Esophagus muscularis mucosa (tissue), 4 donors: ENCODE measurements around the gene CMAS.
"Not testable (repeated sequence)": the region's sequence is repeated elsewhere in the genome, so short reads cannot be mapped to it uniquely, and the experiment has no call there.

Experiments used
- EP300 ChIP-seq: sonication (generic); formaldehyde crosslinking; IDR thresholded peaks from one replicate; pipeline ENCODE4 v1.6.1; 2017; ENCODE audit warnings: antibody characterized with exemption
- POLR2A ChIP-seq: fragments of 450-650 bp; IDR thresholded peaks from one replicate; pipeline ENCODE4 v1.6.1; 2017; ENCODE audit warnings: antibody characterized with exemption, moderate library complexity, mild to moderate bottlenecking, low read depth
- POLR2AphosphoS5 ChIP-seq, 2 donors: sonication (generic); formaldehyde crosslinking; IDR thresholded peaks; one replicate each; pipeline ENCODE4 v1.6.1; 2017; ENCODE audit warnings: antibody characterized with exemption in 2 of 2
- TF ChIP-seq, protein P1 (sequence below), 3 experiments: fragments of 200-600 bp in 2 of 3; fragments of 450-650 bp in 1 of 3; sonication (generic) in 2 of 3; IDR thresholded peaks; one replicate each; pipeline ENCODE4 v1.5.1; 2017 to 2019; ENCODE audit warnings: antibody characterized with exemption in 3 of 3, mild to moderate bottlenecking in 2 of 3, moderate library complexity in 1 of 3

GRCh38 chr12:22007794-22008193 is 38.2 kb upstream of the CMAS start:
- TF ChIP-seq, protein P1, sequence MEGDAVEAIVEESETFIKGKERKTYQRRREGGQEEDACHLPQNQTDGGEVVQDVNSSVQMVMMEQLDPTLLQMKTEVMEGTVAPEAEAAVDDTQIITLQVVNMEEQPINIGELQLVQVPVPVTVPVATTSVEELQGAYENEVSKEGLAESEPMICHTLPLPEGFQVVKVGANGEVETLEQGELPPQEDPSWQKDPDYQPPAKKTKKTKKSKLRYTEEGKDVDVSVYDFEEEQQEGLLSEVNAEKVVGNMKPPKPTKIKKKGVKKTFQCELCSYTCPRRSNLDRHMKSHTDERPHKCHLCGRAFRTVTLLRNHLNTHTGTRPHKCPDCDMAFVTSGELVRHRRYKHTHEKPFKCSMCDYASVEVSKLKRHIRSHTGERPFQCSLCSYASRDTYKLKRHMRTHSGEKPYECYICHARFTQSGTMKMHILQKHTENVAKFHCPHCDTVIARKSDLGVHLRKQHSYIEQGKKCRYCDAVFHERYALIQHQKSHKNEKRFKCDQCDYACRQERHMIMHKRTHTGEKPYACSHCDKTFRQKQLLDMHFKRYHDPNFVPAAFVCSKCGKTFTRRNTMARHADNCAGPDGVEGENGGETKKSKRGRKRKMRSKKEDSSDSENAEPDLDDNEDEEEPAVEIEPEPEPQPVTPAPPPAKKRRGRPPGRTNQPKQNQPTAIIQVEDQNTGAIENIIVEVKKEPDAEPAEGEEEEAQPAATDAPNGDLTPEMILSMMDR (IDR thresholded peaks at IDR 0.05) = not testable (repeated sequence)
- not testable (repeated sequence) for TF ChIP-seq POLR2A; EP300; POLR2AphosphoS5 (IDR thresholded peaks at IDR 0.05)
